HEK293 (cell line): ENCODE results near the gene LHX5.

Source experiments
- CTCF ChIA-PET: fragments of 350-600 bp; formaldehyde crosslinking; extraction: SDS; loops from one replicate; lab custom pipeline; 2021; ENCODE audit warnings: antibody characterized with exemption; lab: Yijun Ruan, JAX
- POLR2A ChIA-PET: fragments of 300-600 bp; formaldehyde crosslinking; extraction: SDS; loops from one replicate; lab custom pipeline; 2020; ENCODE audit warnings: antibody characterized with exemption, inconsistent platforms; lab: Yijun Ruan, JAX
- H3K27ac ChIP-seq: fragments of 200-500 bp; sonication (Bioruptor generic); 2 replicates; pipeline ENCODE4 v1.5.1; 2014; ENCODE audit warnings: low read depth, low read length, control low read depth, inconsistent platforms; ENCODE audit errors: extremely low read depth
- H3K36me3 ChIP-seq, 2 experiments: fragments of 200-500 bp in 1 of 2; sonication (Bioruptor generic) in 1 of 2; 1 replicate in 1 of 2; 2 replicates in 1 of 2; pipeline ENCODE4 v1.5.1; 2014 to 2017; ENCODE audit warnings: inconsistent platforms in 2 of 2, low read length in 2 of 2; ENCODE audit not compliant: control insufficient read depth in 2 of 2, insufficient read depth in 1 of 2
- H3K4me1 ChIP-seq: fragments of 200-500 bp; sonication (Bioruptor generic); 2 replicates; pipeline ENCODE4 v1.5.1; 2014; ENCODE audit warnings: mild to moderate bottlenecking, low read length, inconsistent platforms; ENCODE audit not compliant: control insufficient read depth, insufficient read depth
- H3K4me3 ChIP-seq: 2 replicates; pipeline ENCODE4 v1.5.1; 2011; ENCODE audit warnings: low read depth, mild to moderate bottlenecking, control low read depth, low read length, moderate library complexity
- H3K9me3 ChIP-seq: fragments of 200-500 bp; sonication (Bioruptor generic); 2 replicates; pipeline ENCODE4 v1.5.1; 2014; ENCODE audit warnings: low read depth, low read length, inconsistent platforms; ENCODE audit not compliant: control insufficient read depth, insufficient read depth
- FEZF1 ChIP-seq: fragments of 450-650 bp; formaldehyde crosslinking; IDR thresholded peaks from 2 replicates; pipeline ENCODE4 v1.5.1; 2016; ENCODE audit warnings: missing biosample characterization, missing genetic modification characterization
- IKZF3 ChIP-seq: fragments of 450-650 bp; IDR thresholded peaks from 2 replicates; pipeline ENCODE4 v1.5.0; 2018; ENCODE audit warnings: missing biosample characterization, mild to moderate bottlenecking, missing genetic modification characterization, moderate library complexity
- OVOL3 ChIP-seq: fragments of 450-650 bp; formaldehyde crosslinking; IDR thresholded peaks from 2 replicates; pipeline ENCODE4 v1.5.1; 2016; ENCODE audit warnings: missing biosample characterization, missing genetic modification characterization
- ZBTB26 ChIP-seq: fragments of 450-650 bp; formaldehyde crosslinking; optimal IDR thresholded peaks from 2 replicates; pipeline ENCODE3; 2016; ENCODE audit warnings: missing biosample characterization, mild to moderate bottlenecking, missing genetic modification characterization
- ZEB2 ChIP-seq: fragments of 450-650 bp; formaldehyde crosslinking; IDR thresholded peaks from 2 replicates; pipeline ENCODE4 v1.5.1; 2016; ENCODE audit warnings: missing biosample characterization, missing genetic modification characterization
- ZNF211 ChIP-seq: fragments of 450-650 bp; formaldehyde crosslinking; IDR thresholded peaks from 2 replicates; pipeline ENCODE4 v1.5.1; 2016; ENCODE audit warnings: low read depth, missing biosample characterization, missing genetic modification characterization
- ZNF391 ChIP-seq: fragments of 450-650 bp; formaldehyde crosslinking; IDR thresholded peaks from 2 replicates; pipeline ENCODE4 v1.5.1; 2016; ENCODE audit warnings: low read depth, missing biosample characterization, missing genetic modification characterization, borderline replicate concordance
- ZNF394 ChIP-seq: fragments of 450-650 bp; formaldehyde crosslinking; IDR thresholded peaks from 2 replicates; pipeline ENCODE4 v1.5.1; 2016; ENCODE audit warnings: missing biosample characterization, missing genetic modification characterization, mild to moderate bottlenecking, moderate library complexity, borderline replicate concordance
- ZNF501 ChIP-seq: fragments of 450-650 bp; formaldehyde crosslinking; IDR thresholded peaks from 2 replicates; pipeline ENCODE4 v1.5.1; 2016; ENCODE audit warnings: missing biosample characterization, missing genetic modification characterization
- ZNF518A ChIP-seq: fragments of 450-650 bp; formaldehyde crosslinking; conservative IDR thresholded peaks from 2 replicates; pipeline ENCODE4 v1.5.1; 2016; ENCODE audit warnings: low read depth, missing biosample characterization, missing genetic modification characterization
- ZNF654 ChIP-seq: fragments of 450-650 bp; formaldehyde crosslinking; IDR thresholded peaks from 2 replicates; pipeline ENCODE4 v1.5.1; 2016; ENCODE audit warnings: low read depth, missing biosample characterization, missing genetic modification characterization
- ZNF664 ChIP-seq: fragments of 450-650 bp; formaldehyde crosslinking; IDR thresholded peaks from 2 replicates; pipeline ENCODE4 v1.5.1; 2016; ENCODE audit warnings: missing biosample characterization, missing genetic modification characterization
- ZNF692 ChIP-seq: fragments of 450-650 bp; formaldehyde crosslinking; IDR thresholded peaks from 2 replicates; pipeline ENCODE4 v1.5.1; 2016; ENCODE audit warnings: missing biosample characterization, missing genetic modification characterization
- ZSCAN16 ChIP-seq: fragments of 450-650 bp; formaldehyde crosslinking; IDR thresholded peaks from 2 replicates; pipeline ENCODE4 v1.5.1; 2016; ENCODE audit warnings: missing biosample characterization, missing genetic modification characterization
- ZSCAN30 ChIP-seq: fragments of 450-650 bp; IDR thresholded peaks from 2 replicates; pipeline ENCODE4 v1.5.1; 2018; ENCODE audit warnings: missing biosample characterization, mild to moderate bottlenecking, missing genetic modification characterization, moderate library complexity
- TF ChIP-seq, protein P1 (sequence below): fragments of 450-650 bp; formaldehyde crosslinking; conservative IDR thresholded peaks from 2 replicates; pipeline ENCODE4 v1.5.1; 2016; ENCODE audit warnings: low read depth, missing biosample characterization, missing genetic modification characterization
- TF ChIP-seq, protein P2 (sequence below): fragments of 450-650 bp; formaldehyde crosslinking; IDR thresholded peaks from 2 replicates; pipeline ENCODE4 v1.5.1; 2016; ENCODE audit warnings: missing biosample characterization, missing genetic modification characterization
- TF ChIP-seq, protein P3 (sequence below): fragments of 450-650 bp; formaldehyde crosslinking; IDR thresholded peaks from 2 replicates; pipeline ENCODE4 v1.5.1; 2016; ENCODE audit warnings: missing biosample characterization, missing genetic modification characterization

LHX5 gene

DNA sequence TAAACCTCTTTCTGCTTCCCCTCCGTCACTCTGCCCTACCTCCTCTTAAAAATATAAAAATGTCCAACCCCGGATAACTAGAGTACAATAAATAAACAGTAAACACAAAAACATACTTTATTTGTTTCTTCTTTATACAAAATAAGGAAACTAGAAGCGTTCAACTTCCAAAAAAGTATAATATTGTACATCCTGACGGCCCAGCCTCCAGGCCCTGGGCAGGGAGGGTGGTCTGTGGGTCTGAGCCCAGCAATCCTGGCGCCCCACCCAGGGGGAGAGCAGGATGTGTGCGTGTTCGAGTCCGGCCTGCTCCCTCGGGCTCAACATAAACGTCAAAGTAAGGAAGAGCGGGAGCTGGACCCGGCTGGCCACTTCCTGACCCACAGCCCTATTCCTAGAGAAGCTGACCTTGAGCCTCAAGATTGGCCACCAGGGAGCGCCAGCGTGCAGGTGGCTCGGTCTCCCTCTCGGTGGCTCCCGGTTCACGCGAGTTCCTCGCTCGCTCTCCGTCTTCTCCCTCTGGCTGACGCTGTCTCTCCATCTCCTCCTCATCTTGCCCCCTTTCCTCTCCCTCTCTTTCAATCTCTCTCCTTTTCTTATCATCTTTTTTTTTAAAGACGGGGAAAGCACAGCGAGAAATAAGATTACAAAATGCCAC is 9.4 kb downstream of the LHX5 start (continued):
- TF ChIP-seq ZNF211 = no peak
- TF ChIP-seq, protein P1, sequence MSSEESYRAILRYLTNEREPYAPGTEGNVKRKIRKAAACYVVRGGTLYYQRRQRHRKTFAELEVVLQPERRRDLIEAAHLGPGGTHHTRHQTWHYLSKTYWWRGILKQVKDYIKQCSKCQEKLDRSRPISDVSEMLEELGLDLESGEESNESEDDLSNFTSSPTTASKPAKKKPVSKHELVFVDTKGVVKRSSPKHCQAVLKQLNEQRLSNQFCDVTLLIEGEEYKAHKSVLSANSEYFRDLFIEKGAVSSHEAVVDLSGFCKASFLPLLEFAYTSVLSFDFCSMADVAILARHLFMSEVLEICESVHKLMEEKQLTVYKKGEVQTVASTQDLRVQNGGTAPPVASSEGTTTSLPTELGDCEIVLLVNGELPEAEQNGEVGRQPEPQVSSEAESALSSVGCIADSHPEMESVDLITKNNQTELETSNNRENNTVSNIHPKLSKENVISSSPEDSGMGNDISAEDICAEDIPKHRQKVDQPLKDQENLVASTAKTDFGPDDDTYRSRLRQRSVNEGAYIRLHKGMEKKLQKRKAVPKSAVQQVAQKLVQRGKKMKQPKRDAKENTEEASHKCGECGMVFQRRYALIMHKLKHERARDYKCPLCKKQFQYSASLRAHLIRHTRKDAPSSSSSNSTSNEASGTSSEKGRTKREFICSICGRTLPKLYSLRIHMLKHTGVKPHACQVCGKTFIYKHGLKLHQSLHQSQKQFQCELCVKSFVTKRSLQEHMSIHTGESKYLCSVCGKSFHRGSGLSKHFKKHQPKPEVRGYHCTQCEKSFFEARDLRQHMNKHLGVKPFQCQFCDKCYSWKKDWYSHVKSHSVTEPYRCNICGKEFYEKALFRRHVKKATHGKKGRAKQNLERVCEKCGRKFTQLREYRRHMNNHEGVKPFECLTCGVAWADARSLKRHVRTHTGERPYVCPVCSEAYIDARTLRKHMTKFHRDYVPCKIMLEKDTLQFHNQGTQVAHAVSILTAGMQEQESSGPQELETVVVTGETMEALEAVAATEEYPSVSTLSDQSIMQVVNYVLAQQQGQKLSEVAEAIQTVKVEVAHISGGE (tag by site-specific recombination) = 0 out of 2 replicates have a peak, but pooled peaks have one; percentile 11
- peak; percentile 18 for TF ChIP-seq ZBTB26 (tag by site-specific recombination)
- 0 out of 2 replicates have a peak, but pooled peaks have one; percentile 38 for TF ChIP-seq ZNF394 (tag by site-specific recombination)
- peak; percentile 61 for TF ChIP-seq ZEB2 (tag by site-specific recombination)
- TF ChIP-seq ZNF654 (tag by site-specific recombination) = peak; percentile 66
- TF ChIP-seq, all 188 proteins: peak for 9

DNA sequence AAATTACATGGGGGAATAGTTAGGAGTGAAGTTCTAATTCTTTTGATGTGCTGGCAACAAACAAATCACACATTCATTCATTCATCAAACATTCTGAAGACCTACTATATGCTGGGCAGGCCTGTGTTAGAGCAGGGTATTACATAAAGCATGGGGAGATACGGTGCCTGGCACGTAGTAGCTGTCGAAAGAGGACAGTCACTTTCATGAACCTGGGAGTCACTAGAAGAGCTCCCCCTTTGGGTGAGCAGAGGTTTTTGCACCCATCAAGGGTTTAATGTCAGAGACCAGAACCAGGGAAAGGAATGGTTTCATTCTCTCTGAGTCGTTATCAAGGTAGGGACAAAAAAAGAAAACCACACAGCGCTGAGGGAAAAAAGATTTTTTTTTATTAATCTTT is 10.0 kb downstream of the LHX5 start:
- no peak for TF ChIP-seq ZNF692 (tag by site-specific recombination)
- no peak for TF ChIP-seq ZNF391
- no peak for TF ChIP-seq ZSCAN30 (tag by site-specific recombination)
- TF ChIP-seq, protein P2, sequence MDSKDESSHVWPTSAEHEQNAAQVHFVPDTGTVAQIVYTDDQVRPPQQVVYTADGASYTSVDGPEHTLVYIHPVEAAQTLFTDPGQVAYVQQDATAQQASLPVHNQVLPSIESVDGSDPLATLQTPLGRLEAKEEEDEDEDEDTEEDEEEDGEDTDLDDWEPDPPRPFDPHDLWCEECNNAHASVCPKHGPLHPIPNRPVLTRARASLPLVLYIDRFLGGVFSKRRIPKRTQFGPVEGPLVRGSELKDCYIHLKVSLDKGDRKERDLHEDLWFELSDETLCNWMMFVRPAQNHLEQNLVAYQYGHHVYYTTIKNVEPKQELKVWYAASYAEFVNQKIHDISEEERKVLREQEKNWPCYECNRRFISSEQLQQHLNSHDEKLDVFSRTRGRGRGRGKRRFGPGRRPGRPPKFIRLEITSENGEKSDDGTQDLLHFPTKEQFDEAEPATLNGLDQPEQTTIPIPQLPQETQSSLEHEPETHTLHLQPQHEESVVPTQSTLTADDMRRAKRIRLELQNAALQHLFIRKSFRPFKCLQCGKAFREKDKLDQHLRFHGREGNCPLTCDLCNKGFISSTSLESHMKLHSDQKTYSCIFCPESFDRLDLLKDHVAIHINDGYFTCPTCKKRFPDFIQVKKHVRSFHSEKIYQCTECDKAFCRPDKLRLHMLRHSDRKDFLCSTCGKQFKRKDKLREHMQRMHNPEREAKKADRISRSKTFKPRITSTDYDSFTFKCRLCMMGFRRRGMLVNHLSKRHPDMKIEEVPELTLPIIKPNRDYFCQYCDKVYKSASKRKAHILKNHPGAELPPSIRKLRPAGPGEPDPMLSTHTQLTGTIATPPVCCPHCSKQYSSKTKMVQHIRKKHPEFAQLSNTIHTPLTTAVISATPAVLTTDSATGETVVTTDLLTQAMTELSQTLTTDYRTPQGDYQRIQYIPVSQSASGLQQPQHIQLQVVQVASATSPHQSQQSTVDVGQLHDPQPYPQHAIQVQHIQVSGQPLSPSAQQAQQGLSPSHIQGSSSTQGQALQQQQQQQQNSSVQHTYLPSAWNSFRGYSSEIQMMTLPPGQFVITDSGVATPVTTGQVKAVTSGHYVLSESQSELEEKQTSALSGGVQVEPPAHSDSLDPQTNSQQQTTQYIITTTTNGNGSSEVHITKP = no peak
- TF ChIP-seq, protein P3, sequence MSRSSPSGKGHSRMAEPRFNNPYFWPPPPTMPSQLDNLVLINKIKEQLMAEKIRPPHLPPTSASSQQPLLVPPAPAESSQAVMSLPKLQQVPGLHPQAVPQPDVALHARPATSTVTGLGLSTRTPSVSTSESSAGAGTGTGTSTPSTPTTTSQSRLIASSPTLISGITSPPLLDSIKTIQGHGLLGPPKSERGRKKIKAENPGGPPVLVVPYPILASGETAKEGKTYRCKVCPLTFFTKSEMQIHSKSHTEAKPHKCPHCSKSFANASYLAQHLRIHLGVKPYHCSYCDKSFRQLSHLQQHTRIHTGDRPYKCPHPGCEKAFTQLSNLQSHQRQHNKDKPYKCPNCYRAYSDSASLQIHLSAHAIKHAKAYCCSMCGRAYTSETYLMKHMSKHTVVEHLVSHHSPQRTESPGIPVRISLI = no peak
- TF ChIP-seq ZSCAN16 (tag by site-specific recombination) = no peak
- TF ChIP-seq ZNF664 (tag by site-specific recombination) = no peak
- TF ChIP-seq ZNF501 = no peak
- TF ChIP-seq IKZF3 (tag by site-specific recombination) = no peak
- TF ChIP-seq ZNF518A = no peak
- TF ChIP-seq ZEB2 (tag by site-specific recombination) = no peak
- no peak for TF ChIP-seq OVOL3 (tag by site-specific recombination)
- TF ChIP-seq FEZF1 = no peak
- no peak overlapping the region for H3K27ac ChIP-seq
- POLR2A ChIA-PET = no interaction called here

More for the DNA sequence above, 10.0 kb downstream of the LHX5 start:
- Histone ChIP-seq H3K36me3 (no peaks in the 10 kb centered on the region), H3K4me3 (no peak overlapping the region), H3K9me3 (no peaks in the 10 kb centered on the region), H3K4me1 (no peaks in the 10 kb centered on the region)
- CTCF ChIA-PET = interaction anchor here (0.5 to 2.1 kb wide), 35 partner anchors 9 to 1448 kb away, joined by 3 to 28 read pairs (median 4); no protein-coding TSS in a partner anchor
